Duodenal mucosa (tissue), 2 donors: ENCODE data around the gene PRKX.
"Not testable (repeated sequence)": the region's sequence is repeated elsewhere in the genome, so short reads cannot be mapped to it uniquely, and the experiment has no call there.

Experiments used
- H3K27ac ChIP-seq: one replicate; pipeline ENCODE4 v1.7.0; 2013; ENCODE audit warnings: low read depth, low read length
- H3K27me3 ChIP-seq, 2 donors: one replicate each; pipeline ENCODE4 v1.7.0; 2013; ENCODE audit warnings: low read length in 2 of 2, control low read depth in 1 of 2; ENCODE audit not compliant: insufficient read depth in 2 of 2, control insufficient read depth in 1 of 2
- H3K36me3 ChIP-seq, 2 donors: one replicate each; pipeline ENCODE4 v1.7.0; 2013; ENCODE audit warnings: low read length in 2 of 2, control low read depth in 1 of 2; ENCODE audit not compliant: insufficient read depth in 2 of 2, control insufficient read depth in 1 of 2
- H3K4me1 ChIP-seq, 2 donors: one replicate each; pipeline ENCODE4 v1.7.0; 2013; ENCODE audit warnings: low read length in 2 of 2, control low read depth in 1 of 2; ENCODE audit not compliant: insufficient read depth in 2 of 2, control insufficient read depth in 1 of 2
- H3K4me3 ChIP-seq, 2 donors: one replicate each; pipeline ENCODE4 v1.7.0; 2013; ENCODE audit warnings: low read length in 2 of 2, low read depth in 1 of 2
- H3K9ac ChIP-seq, 2 donors: one replicate each; pipeline ENCODE4 v1.7.0; 2013; ENCODE audit warnings: low read length in 2 of 2, low read depth in 1 of 2
- H3K9me3 ChIP-seq, 2 donors: one replicate each; pipeline ENCODE4 v1.7.0; 2013; ENCODE audit warnings: low read length in 2 of 2, control low read depth in 1 of 2; ENCODE audit not compliant: control insufficient read depth in 1 of 2

The PRKX gene

GRCh38 chrX:3713225-3713936 is at the start of gene PRKX:
TSS of gene PRKX (minus strand) at chrX:3713649. CDS start at chrX:3713253, 396 bp downstream.
- peak within 1 kb of the TSS; percentile 38 to 61 for H3K9ac ChIP-seq
- no peaks in the 10 kb centered on the region for H3K9me3 ChIP-seq
- no peaks in the 10 kb centered on the region for H3K36me3 ChIP-seq
- H3K27ac ChIP-seq = peak within 1 kb of the TSS; percentile 62
- no peaks in the 10 kb centered on the region for H3K27me3 ChIP-seq
- peak within 1 kb of the TSS; percentile 70 to 71 for H3K4me3 ChIP-seq
- peaks cover 0 to 4% of the 10 kb centered on the region in 2 donors for H3K4me1 ChIP-seq

GRCh38 chrX:3763111-3763510 is 49.7 kb upstream of the PRKX start:
- H3K27ac ChIP-seq = no peak overlapping the region
- no peak overlapping the region for H3K9ac ChIP-seq
- no peak overlapping the region for H3K4me3 ChIP-seq
- H3K9me3 ChIP-seq = no peaks in the 10 kb centered on the region
- no peaks in the 10 kb centered on the region for H3K27me3 ChIP-seq
- no peaks in the 10 kb centered on the region for H3K36me3 ChIP-seq
- H3K4me1 ChIP-seq = no peaks in the 10 kb centered on the region

DNA sequence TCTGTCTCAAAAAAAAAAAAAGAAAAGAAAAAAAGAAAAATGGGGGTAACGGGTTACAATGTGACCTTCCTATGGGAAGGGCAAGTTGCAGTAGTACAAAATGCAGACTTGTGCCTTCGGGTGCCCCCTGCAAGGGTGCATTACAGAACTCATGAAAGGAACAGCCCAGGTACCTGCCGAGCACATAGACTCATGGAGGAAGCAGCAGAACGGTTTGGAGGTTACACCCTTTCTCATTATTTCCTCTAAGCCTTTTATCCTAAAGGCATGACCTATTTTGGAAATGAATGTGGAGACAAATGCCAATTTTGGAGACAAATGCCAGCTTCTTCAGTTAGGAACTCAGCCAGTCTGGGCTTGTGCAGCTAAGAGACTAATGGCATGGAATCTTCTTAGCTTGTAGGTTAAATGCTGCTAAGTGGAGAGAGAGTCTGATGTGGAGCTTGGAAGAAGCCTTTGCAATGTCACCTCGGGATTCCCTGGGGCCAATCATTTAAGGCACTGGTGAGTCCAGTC is 44.1 kb upstream of the PRKX start:
- Histone ChIP-seq H3K4me1 (no peaks in the 10 kb centered on the region), H3K36me3 (no peaks in the 10 kb centered on the region), H3K9me3 (no peaks in the 10 kb centered on the region)

DNA sequence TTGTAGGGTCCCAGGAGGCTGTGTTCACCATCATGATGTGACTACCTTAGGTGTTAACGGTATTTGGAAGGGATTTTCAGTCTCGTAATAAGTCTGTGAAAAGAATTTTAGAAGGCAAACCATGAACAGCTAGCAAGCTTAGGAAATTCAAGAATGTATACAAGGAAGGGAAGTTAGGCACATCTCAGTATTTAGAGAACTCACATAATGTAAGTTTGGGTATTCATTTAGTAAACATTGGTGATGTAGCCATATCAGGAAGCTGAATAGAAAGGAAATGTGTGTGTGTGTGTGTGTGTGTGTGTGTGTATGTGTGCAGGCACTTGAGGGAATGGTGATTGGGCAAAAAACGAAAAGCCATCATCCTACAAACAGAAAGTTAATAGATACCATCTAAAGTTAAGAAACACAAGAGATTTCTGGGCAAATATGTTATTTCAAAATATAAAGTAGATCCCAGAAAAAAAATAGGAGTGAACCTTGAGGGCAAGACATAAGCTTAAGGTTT is 34.7 kb upstream of the PRKX start:
- H3K9ac ChIP-seq = no peak overlapping the region
- no peak overlapping the region for H3K27ac ChIP-seq
- no peaks in the 10 kb centered on the region for H3K27me3 ChIP-seq
- no peaks in the 10 kb centered on the region for H3K36me3 ChIP-seq
- no peak overlapping the region for H3K4me3 ChIP-seq
- no peaks in the 10 kb centered on the region for H3K9me3 ChIP-seq
- no peaks in the 10 kb centered on the region for H3K4me1 ChIP-seq

More for the DNA sequence above, 44.1 kb upstream of the PRKX start:
- no peak overlapping the region for H3K4me3 ChIP-seq
- no peak overlapping the region for H3K9ac ChIP-seq
- no peaks in the 10 kb centered on the region for H3K27me3 ChIP-seq
- no peak overlapping the region for H3K27ac ChIP-seq

DNA sequence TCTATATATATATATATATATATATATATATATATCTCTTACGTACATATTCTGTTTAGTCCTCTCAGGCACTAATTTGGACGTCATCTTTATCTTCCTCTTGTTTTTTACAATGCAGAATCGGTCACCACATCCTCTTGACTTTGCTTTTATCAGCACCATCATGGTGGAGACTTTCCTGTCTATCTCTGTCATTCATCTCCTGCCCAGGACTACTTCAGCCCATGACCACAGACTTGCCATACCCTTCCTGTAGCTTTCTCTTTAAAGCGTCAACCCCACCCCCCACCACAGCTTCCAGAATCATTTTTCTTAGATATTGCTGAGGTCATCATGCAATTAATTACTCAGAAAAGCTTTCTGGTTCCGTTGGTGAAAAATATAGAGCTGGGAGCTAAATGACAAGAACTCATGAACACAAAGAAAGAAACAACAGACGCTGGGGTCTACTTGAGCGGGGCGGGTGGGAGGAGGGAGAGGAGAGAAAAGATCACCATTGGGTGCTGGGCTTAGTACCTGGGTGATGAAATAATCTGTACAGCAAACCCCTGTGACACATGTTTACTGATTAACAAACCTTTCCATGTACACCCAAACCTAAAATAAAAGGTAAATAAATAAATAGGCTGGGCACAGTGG is 30.5 kb upstream of the PRKX start:
- Histone ChIP-seq H3K27me3 (no peaks in the 10 kb centered on the region), H3K4me1 (no peaks in the 10 kb centered on the region), H3K36me3 (no peaks in the 10 kb centered on the region), H3K9me3 (no peaks in the 10 kb centered on the region), H3K4me3 (no peak overlapping the region), H3K9ac (no peak overlapping the region), H3K27ac (no peak overlapping the region)

- not testable (repeated sequence) for H3K27me3 ChIP-seq, H3K9me3 ChIP-seq, H3K36me3 ChIP-seq, H3K27ac ChIP-seq, H3K9ac ChIP-seq, H3K4me3 ChIP-seq, H3K4me1 ChIP-seq
These were observed 27.5 kb upstream of the PRKX start for GRCh38 chrX:3740946-3741345.

DNA sequence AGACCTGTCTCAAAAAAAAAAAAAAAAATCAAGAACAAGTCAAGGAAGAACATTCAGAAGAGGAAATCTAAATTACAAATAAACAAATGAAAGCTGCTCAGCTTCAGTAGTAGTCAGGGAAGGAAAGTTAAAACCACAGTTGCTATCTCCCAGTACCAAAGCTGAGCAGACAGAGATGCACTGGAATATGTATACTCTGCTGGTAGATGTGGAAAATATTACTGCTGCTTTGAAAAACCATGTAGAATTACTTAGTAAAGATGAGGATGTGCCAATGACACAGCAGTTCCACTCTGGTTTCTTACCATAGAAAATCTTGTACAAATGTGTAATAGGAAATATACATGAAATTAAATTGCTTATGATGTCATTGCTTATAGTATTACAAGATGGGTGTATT is 25.1 kb upstream of the PRKX start:
- no peaks in the 10 kb centered on the region for H3K27me3 ChIP-seq
- no peaks in the 10 kb centered on the region for H3K36me3 ChIP-seq
- H3K27ac ChIP-seq = no peak overlapping the region
- no peaks in the 10 kb centered on the region for H3K4me1 ChIP-seq
- H3K4me3 ChIP-seq = no peak overlapping the region
- no peak overlapping the region for H3K9ac ChIP-seq
- no peaks in the 10 kb centered on the region for H3K9me3 ChIP-seq

DNA sequence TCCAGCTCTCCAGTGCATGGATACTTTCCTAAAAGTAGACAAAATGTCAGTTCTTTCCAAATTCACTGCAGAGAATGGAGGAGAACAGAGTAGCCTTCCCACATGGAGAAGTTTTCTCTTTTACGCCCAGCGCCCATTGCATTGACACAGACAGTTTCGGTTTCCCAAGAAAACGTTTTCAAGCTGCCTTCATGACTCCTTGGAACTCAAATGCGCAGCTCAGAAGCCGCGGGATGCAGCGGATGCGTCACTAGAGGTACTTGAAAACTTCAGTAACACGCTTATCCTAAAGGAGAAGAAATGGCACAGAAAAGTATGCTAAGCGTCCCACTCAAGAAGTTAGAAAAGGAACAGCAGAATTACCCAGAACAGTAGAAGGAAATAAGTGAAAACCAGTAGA is 23.1 kb upstream of the PRKX start:
- not testable (repeated sequence) for H3K36me3 ChIP-seq, H3K27ac ChIP-seq, H3K9ac ChIP-seq, H3K4me1 ChIP-seq, H3K9me3 ChIP-seq, H3K4me3 ChIP-seq, H3K27me3 ChIP-seq

DNA sequence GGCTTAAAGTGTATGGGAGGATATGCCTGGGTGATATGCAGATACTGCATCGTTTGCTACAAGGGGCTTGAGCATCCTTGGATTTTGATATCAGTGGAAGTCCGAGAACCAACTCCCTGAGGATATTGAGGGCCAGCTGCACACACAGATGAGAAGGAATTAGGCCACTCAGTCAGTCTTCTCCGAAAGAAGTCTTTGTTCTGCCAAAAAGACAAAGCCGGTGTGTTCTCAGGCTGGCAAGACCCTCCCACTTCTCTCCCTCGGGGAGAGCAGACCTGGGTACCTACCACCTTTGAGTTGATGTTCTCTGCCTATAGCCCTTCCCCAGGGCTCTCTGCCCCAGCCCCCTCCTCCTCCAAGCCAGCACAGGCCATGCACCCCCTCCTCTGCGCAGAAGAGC is 22.4 kb upstream of the PRKX start:
- H3K27ac ChIP-seq, H3K4me1 ChIP-seq, H3K4me3 ChIP-seq, H3K9ac ChIP-seq, H3K9me3 ChIP-seq, H3K36me3 ChIP-seq, H3K27me3 ChIP-seq: not testable (repeated sequence)

- not testable (repeated sequence) for H3K9me3 ChIP-seq, H3K4me1 ChIP-seq, H3K27me3 ChIP-seq, H3K9ac ChIP-seq, H3K27ac ChIP-seq, H3K36me3 ChIP-seq, H3K4me3 ChIP-seq
These were observed 21.0 kb upstream of the PRKX start for GRCh38 chrX:3734456-3734855.
